ENCODE data around the gene MRNIP.

GRCh38 chr5:179863449-179864085, 5.0 kb upstream of the MRNIP start:
- TF ChIP-seq MAZ (IDR thresholded peaks at IDR 0.05; ENCODE audit: borderline replicate concordance, low read depth, low read length) = no peak
- TF ChIP-seq CTCF (conservative IDR thresholded peaks at IDR 0.05; ENCODE audit: low read depth, low read length) = no peak
- TF ChIP-seq NFE2L2 (IDR thresholded peaks at IDR 0.05; ENCODE audit: low read depth, low read length) = no peak
- no peak for TF ChIP-seq SMC3 (IDR thresholded peaks at IDR 0.05; ENCODE audit: low read depth, low read length)
- no peak for TF ChIP-seq FOS (IDR thresholded peaks at IDR 0.05; ENCODE audit: low read depth, low read length)
- no peak for TF ChIP-seq POLR2A (IDR thresholded peaks at IDR 0.05; ENCODE audit: low read depth, low read length)
- TF ChIP-seq ELK1 (IDR thresholded peaks at IDR 0.05; ENCODE audit: borderline replicate concordance, low read depth, low read length) = no peak
- no peak for TF ChIP-seq CEBPB (IDR thresholded peaks at IDR 0.05; ENCODE audit: low read depth, low read length)
- no peak for TF ChIP-seq RFX5 (IDR thresholded peaks at IDR 0.05; ENCODE audit: low read depth, low read length)
- no peak for TF ChIP-seq BHLHE40 (IDR thresholded peaks at IDR 0.05; ENCODE audit: low read depth, low read length)
- TF ChIP-seq USF2 (IDR thresholded peaks at IDR 0.05; ENCODE audit: low read depth, low read length) = no peak
- TF ChIP-seq RAD21 (IDR thresholded peaks at IDR 0.05; ENCODE audit: low read length) = no peak
- TF ChIP-seq MXI1 (IDR thresholded peaks at IDR 0.05; ENCODE audit: borderline replicate concordance, low read depth, low read length) = no peak

Data from IMR-90 (cell line).